HG03439 (cell line): Measurements from ENCODE around the gene CBL.

Experiments used
- ATAC-seq: cut with Tn5 transposase; IDR thresholded peaks from one replicate; pipeline ENCODE4 v1.9.1; 2021; ENCODE audit warnings: mild to moderate bottlenecking, moderate library complexity; ENCODE audit not compliant: unreplicated experiment

Gene CBL

DNA sequence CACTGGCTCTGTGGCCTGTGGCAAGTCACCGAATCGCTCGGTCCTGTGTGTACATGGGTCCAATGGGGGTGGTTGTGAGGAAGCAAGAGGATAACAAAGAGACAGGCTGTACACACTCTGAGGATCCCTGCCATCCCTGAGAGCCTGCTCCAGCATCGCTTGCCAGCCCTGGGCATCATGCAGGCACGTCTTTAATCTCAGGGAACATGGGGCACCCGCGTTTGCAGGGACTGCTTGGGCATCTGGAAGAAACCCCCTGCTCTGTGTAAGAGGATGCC lies 135.8 kb downstream of the CBL start:
- ATAC-seq = no peak

GRCh38 chr11:119342362-119343130 lies 136.4 kb downstream of the CBL start:
- no peak for ATAC-seq

DNA sequence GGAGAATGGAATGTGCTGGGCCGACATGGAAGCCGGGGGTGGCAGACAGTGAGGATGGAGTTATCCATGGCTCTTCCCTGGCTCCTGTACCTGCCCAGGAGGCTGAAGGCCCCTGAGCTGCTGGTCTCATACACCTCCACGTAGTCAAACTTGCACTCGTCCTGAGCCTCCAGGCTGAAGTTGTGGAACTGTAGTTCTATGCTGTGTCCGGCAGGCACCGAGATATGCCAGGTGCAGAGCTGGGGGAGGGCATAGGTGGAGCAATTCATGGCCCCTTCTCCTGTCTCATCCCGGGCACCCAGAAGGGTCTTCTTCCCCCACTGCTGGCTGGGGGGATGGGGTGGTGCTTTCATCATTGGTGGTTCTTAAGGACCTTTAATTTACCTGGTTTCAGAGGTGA lies 137.6 kb downstream of the CBL start:
- ATAC-seq = no peak

DNA sequence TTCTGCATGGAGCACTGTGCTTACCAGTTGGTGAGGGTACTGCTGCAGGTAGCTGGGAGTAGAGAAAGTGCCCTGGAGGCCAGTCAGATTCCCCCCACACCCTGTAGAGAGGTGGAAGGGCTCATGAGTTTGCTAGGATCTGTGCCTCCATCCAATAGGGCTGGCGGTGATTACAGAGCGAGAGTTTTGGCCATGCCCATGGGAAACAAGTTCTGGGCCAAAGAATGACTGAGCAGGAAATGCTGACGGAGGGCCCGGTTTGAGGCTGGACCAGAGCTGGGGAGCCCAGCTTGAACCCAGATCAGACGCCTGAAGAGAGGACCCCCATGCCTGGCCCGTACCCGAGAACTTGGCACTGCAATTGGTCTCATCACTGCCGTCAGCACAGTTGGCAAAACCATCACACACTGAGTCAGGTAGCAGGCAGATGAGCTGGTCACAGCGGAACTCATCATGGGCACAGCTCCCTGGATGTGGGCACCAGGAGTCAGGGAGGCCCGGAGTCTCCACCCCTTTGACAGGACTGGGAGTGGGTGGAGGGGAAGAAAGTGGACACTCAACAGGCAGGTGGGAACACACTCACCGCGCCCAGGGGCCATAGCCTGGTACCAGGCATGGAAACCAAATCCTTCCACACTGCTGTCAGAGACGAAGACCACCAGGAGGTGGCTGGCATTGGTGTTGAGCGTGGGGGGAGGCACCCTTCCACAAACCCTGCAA lies 138.3 kb downstream of the CBL start:
- ATAC-seq = no peak

GRCh38 chr11:119345685-119346084 lies 139.5 kb downstream of the CBL start:
- no peak for ATAC-seq

GRCh38 chr11:119346605-119347004 lies 140.5 kb downstream of the CBL start, which contains the start of gene MFRP:
Gene MFRP, minus strand, starts transcription at chr11:119346705. Its CDS starts 192 bp downstream, at chr11:119346513.
- ATAC-seq = no peak

GRCh38 chr11:119347242-119347641 lies 141.1 kb downstream of the CBL start:
- ATAC-seq = no peak

DNA sequence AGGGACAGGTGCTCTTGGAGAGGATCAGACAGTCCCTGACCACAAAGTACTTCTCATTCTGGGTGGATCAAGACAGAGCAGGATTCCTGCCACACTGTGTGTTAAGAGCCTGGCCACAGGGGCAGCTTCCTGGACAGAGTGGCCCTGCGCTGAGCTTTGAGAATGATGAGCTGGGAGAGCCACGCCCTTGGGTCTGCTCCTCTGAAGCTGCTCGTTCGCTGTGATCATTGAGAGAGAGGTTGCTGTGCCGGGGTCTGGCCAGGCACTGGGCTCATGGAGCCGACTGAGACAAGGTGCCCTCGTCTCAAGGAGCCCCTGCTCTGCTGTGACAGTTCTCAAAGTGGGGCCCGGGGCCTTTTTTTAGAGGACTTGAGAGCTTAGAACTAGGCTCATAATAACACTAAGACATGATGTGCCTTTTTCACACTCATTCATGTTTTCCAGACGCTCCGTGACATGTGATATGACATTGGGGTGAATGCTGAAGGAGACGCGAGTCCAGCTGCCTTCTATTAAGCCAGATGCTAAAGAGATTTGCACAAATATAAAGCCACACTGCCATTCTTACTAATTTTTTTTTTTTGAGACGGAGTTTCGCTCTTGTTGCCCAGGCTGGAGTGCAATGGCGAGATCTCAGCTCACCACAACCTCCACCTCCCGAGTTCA lies 141.9 kb downstream of the CBL start:
- ATAC-seq = no peak

- no peak for ATAC-seq
These were observed 144.2 kb downstream of the CBL start for GRCh38 chr11:119350302-119350701.

- no peak for ATAC-seq
These were observed 145.1 kb downstream of the CBL start for GRCh38 chr11:119351232-119351631.

- no peak for ATAC-seq
These were observed 146.7 kb downstream of the CBL start for GRCh38 chr11:119352857-119353260.

- no peak for ATAC-seq
These were observed 149.1 kb downstream of the CBL start for GRCh38 chr11:119355091-119355843.

GRCh38 chr11:119356349-119357031 lies 150.4 kb downstream of the CBL start:
- peak; percentile 66 for ATAC-seq

GRCh38 chr11:119357074-119357473 lies 150.9 kb downstream of the CBL start:
- ATAC-seq = no peak
